ENCODE results near the gene NPBWR2.

- TF ChIP-seq ZSCAN29 (IDR thresholded peaks at IDR 0.05) (no peak), STAT5B (CRISPR knock-in tag; IDR thresholded peaks at IDR 0.05) (no peak), GABPA (tag; conservative IDR thresholded peaks at IDR 0.05; ENCODE audit: low read depth) (no peak)
These were observed 8.7 kb upstream of the NPBWR2 start for GRCh38 chr20:64116016-64116415.
